Fibroblast of lung (primary cell): ENCODE measurements around the gene SRSF3. TPM values are rescaled to one million over a fixed set of nuclear protein-coding genes. Genes with fewer than 3 reads are reported as not detected.
A peak's percentile ranks its signal among the peaks of the same experiment; 100 is the strongest.

Source experiments
- DNase-seq, 2 donors: peaks; one replicate each; pipeline versions ENCODE4 v3.0.0 to v3.0.0-alpha.2; 2010; ENCODE audit warnings: low read depth in 2 of 2
- H2AFZ ChIP-seq: 2 replicates; pipeline ENCODE4 v1.5.1; 2012; ENCODE audit warnings: low read length, control low read depth, inconsistent platforms
- H3K27ac ChIP-seq: 2 replicates; pipeline ENCODE4 v1.5.1; 2011; ENCODE audit warnings: low read length, control low read depth; ENCODE audit not compliant: insufficient read depth
- H3K27me3 ChIP-seq: 2 replicates; pipeline ENCODE4 v1.5.1; 2011; ENCODE audit warnings: mild to moderate bottlenecking, low read length; ENCODE audit not compliant: control insufficient read depth, insufficient read depth
- H3K36me3 ChIP-seq: 2 replicates; pipeline ENCODE4 v1.5.1; 2011; ENCODE audit warnings: low read length; ENCODE audit not compliant: control insufficient read depth, insufficient read depth
- H3K4me1 ChIP-seq: 2 replicates; pipeline ENCODE4 v1.5.1; 2011; ENCODE audit warnings: low read length; ENCODE audit not compliant: control insufficient read depth, insufficient read depth; ENCODE audit errors: extremely low read depth
- H3K4me2 ChIP-seq: 2 replicates; pipeline ENCODE4 v1.5.1; 2011; ENCODE audit warnings: low read length, control low read depth; ENCODE audit not compliant: insufficient read depth; ENCODE audit errors: extremely low read depth
- H3K4me3 ChIP-seq, 4 experiments: fragments of 200-600 bp in 1 of 4; sonication (generic) in 1 of 4; replicated peaks in 1 of 4; 2 replicates each; pipeline ENCODE4 v1.5.1; 2011 to 2016; ENCODE audit warnings: low read length in 4 of 4, low read depth in 3 of 4, mild to moderate bottlenecking in 3 of 4, control low read depth in 2 of 4, inconsistent platforms in 1 of 4, mixed read lengths in 1 of 4; ENCODE audit not compliant: insufficient read depth in 1 of 4; ENCODE audit errors: control extremely low read depth in 1 of 4
- H3K79me2 ChIP-seq: 2 replicates; pipeline ENCODE4 v1.5.1; 2012; ENCODE audit warnings: mild to moderate bottlenecking, low read length, inconsistent platforms; ENCODE audit not compliant: control insufficient read depth, insufficient read depth
- H3K9ac ChIP-seq: 2 replicates; pipeline ENCODE4 v1.5.1; 2011; ENCODE audit warnings: mild to moderate bottlenecking, low read length, control low read depth; ENCODE audit not compliant: insufficient read depth
- H3K9me3 ChIP-seq: 2 replicates; pipeline ENCODE4 v1.5.1; 2012; ENCODE audit warnings: low read depth, low read length; ENCODE audit not compliant: control insufficient read depth, insufficient read depth
- H4K20me1 ChIP-seq: 2 replicates; pipeline ENCODE4 v1.5.1; 2011; ENCODE audit warnings: low read length; ENCODE audit not compliant: control insufficient read depth, insufficient read depth; ENCODE audit errors: extremely low read depth
- EZH2 ChIP-seq: IDR thresholded peaks from 2 replicates; pipeline ENCODE4 v1.5.1; 2012; ENCODE audit warnings: low read length, control low read depth, mild to moderate bottlenecking; ENCODE audit errors: missing control alignments
- polyA plus RNA-seq, 2 donors: library from polyadenylated mRNA; depleted of rRNA in 1 of 2; stranded (reverse) in 1 of 2; unstranded in 1 of 2; fragments of >200 nt; gene quantifications; 2 replicates each; pipeline ENCODE4 v1.2.1, GENCODE V29; 2011 to 2012; ENCODE audit warnings: missing spikeins in 1 of 2
- total RNA-seq: library from RNA; depleted of rRNA; stranded (reverse); fragments of >200 nt; gene quantifications from 2 replicates; pipeline ENCODE4 v1.2.1, GENCODE V29; 2014
- TF ChIP-seq, protein P1 (sequence below), 2 donors: IDR thresholded peaks in 1 of 2; conservative IDR thresholded peaks in 1 of 2; 1 replicate in 1 of 2; 2 replicates in 1 of 2; pipeline ENCODE4 v1.5.1; 2011 to 2012; ENCODE audit warnings: low read length in 2 of 2, control low read depth in 1 of 2, inconsistent platforms in 1 of 2, low read depth in 1 of 2, mild to moderate bottlenecking in 1 of 2

SRSF3 gene
- total and polyA plus RNA-seq, 2 donors (not counting 1 experiment from before 2014, with no cell fraction given): 191 to 435 TPM

- H4K20me1 ChIP-seq: peaks cover 26% of the 10 kb centered on the region
- no peaks in the 10 kb centered on the region for H3K9me3 ChIP-seq
- peak overlapping the region; percentile 39 for H3K27ac ChIP-seq
- no peak overlapping the region for H2AFZ ChIP-seq
- peaks cover 72% of the 10 kb centered on the region for H3K79me2 ChIP-seq
- peaks cover 18% of the 10 kb centered on the region for H3K4me1 ChIP-seq
- H3K36me3 ChIP-seq: peaks cover 30% of the 10 kb centered on the region
- H3K27me3 ChIP-seq: no peaks in the 10 kb centered on the region
- no peak for DNase-seq
- H3K4me2 ChIP-seq: peak overlapping the region; percentile 95
- peak overlapping the region; percentile 80 to 99 (median 86) for H3K4me3 ChIP-seq
- peak overlapping the region; percentile 83 for H3K9ac ChIP-seq
- TF ChIP-seq EZH2: no peak
- TF ChIP-seq, protein P1, sequence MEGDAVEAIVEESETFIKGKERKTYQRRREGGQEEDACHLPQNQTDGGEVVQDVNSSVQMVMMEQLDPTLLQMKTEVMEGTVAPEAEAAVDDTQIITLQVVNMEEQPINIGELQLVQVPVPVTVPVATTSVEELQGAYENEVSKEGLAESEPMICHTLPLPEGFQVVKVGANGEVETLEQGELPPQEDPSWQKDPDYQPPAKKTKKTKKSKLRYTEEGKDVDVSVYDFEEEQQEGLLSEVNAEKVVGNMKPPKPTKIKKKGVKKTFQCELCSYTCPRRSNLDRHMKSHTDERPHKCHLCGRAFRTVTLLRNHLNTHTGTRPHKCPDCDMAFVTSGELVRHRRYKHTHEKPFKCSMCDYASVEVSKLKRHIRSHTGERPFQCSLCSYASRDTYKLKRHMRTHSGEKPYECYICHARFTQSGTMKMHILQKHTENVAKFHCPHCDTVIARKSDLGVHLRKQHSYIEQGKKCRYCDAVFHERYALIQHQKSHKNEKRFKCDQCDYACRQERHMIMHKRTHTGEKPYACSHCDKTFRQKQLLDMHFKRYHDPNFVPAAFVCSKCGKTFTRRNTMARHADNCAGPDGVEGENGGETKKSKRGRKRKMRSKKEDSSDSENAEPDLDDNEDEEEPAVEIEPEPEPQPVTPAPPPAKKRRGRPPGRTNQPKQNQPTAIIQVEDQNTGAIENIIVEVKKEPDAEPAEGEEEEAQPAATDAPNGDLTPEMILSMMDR (conservative IDR thresholded peaks at IDR 0.05 in 1 of 2, IDR thresholded peaks at IDR 0.05 in 1 of 2; ENCODE audit: low read depth in 1 of 2, low read length in 2 of 2): no peak
Measured at GRCh38 chr6:36596356-36596755, 2.2 kb downstream of the SRSF3 start.

- Histone ChIP-seq H4K20me1 (peaks cover 26% of the 10 kb centered on the region), H3K9ac (no peak overlapping the region), H3K27me3 (no peaks in the 10 kb centered on the region), H3K4me3 (peak overlapping the region; percentile 80 to 99 (median 86)), H3K4me2 (peak overlapping the region; percentile 95), H3K36me3 (peaks cover 33% of the 10 kb centered on the region), H3K27ac (no peak overlapping the region), H2AFZ (no peak overlapping the region), H3K79me2 (peaks cover 86% of the 10 kb centered on the region), H3K4me1 (peaks cover 19% of the 10 kb centered on the region), H3K9me3 (no peaks in the 10 kb centered on the region)
- TF ChIP-seq EZH2: no peak
- TF ChIP-seq, protein P1 (conservative IDR thresholded peaks at IDR 0.05 in 1 of 2, IDR thresholded peaks at IDR 0.05 in 1 of 2; ENCODE audit: low read depth in 1 of 2, low read length in 2 of 2): no peak
- DNase-seq: no peak
Measured at GRCh38 chr6:36597775-36598174, 3.6 kb downstream of the SRSF3 start.

DNA sequence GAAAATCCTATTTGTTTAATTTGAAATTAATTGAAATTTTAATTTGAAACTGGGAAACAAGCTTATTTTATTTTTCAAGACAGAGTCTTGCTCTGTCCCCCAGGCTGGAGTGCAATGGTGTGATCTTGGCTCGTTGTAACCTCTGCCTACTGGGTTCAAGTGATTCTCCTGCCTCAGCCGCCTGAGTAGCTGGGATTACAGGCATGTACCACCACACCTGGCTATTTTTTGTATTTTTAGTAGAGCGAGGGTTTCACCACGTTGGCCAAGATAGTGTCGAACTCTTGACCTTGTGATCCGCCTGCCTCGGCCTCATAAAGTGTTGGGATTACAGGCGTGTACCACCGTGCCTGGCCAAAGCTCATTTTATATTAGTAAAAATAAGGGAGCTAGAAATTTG, 4.2 kb downstream of the SRSF3 start:
- H3K27ac ChIP-seq: no peak overlapping the region

More for the DNA sequence above, 4.2 kb downstream of the SRSF3 start:
- H3K79me2 ChIP-seq: peaks cover 91% of the 10 kb centered on the region
- H3K36me3 ChIP-seq: peaks cover 33% of the 10 kb centered on the region
- H3K4me3 ChIP-seq: peak overlapping the region; percentile 80 to 99 (median 86)
- DNase-seq: no peak
- H3K4me2 ChIP-seq: peak overlapping the region; percentile 95
- no peaks in the 10 kb centered on the region for H3K27me3 ChIP-seq
- H4K20me1 ChIP-seq: peaks cover 26% of the 10 kb centered on the region
- no peak for TF ChIP-seq EZH2
- TF ChIP-seq, protein P1 (conservative IDR thresholded peaks at IDR 0.05 in 1 of 2, IDR thresholded peaks at IDR 0.05 in 1 of 2; ENCODE audit: low read depth in 1 of 2, low read length in 2 of 2): no peak
- no peaks in the 10 kb centered on the region for H3K9me3 ChIP-seq
- peaks cover 19% of the 10 kb centered on the region for H3K4me1 ChIP-seq
- no peak overlapping the region for H2AFZ ChIP-seq
- no peak overlapping the region for H3K9ac ChIP-seq
